ENCODE results near the gene NAT14.
"Not testable (repeated sequence)": the region's sequence is repeated elsewhere in the genome, so short reads cannot be mapped to it uniquely, and the experiment has no call there.

NAT14 gene, protein sequence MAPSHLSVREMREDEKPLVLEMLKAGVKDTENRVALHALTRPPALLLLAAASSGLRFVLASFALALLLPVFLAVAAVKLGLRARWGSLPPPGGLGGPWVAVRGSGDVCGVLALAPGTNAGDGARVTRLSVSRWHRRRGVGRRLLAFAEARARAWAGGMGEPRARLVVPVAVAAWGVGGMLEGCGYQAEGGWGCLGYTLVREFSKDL

DNA sequence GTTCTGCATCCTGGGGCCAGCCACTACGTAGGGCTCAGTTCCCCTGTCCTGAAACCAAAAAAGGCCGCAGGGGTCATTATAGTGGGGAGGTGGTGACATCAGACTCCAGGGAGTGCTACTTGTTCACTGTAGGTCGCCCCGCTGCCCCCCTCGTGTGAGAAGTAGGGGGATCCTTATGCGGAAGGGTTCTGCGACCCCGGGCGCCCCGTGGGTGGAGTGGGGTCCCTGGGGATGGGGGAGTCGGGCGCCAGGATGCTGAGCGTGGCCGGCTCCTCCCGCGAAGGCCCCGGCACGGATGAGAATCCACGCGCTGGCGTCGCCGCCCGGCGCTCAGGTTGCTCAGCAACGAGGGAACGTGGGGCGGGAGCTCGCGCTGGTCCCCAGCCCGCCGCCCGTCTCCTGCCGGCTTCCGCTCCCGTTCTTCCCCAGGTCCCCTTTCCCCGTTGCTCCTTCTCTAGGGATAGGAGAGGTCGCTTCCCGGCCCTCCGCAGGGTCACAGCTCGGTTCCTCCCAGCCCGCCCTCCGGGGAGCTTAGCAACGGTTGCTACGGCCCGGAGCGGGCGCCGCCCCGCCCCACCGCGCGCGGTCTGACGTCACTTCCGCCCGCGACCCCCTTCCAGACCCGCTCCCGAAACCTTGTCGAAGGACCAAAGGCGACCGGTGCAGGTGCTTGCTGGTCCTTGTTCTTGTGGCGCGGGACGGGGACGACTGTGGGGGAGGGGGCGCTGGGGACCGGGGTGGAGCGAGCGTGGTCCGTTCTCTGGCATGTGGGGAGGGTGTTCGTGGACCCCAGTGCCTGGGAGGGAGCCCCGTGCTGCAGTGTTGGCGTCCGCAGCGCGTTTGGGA is at the start of gene NAT14:
Gene NAT14 (plus strand): TSS at position 596 of the 846 bp plus-strand sequence. CDS start 521 bp downstream, outside the sequence.
- DNase-seq (ENCODE audit: low read depth in 3 of 3): peak in 2 of 3 experiments; percentile 46 to 65

DNA sequence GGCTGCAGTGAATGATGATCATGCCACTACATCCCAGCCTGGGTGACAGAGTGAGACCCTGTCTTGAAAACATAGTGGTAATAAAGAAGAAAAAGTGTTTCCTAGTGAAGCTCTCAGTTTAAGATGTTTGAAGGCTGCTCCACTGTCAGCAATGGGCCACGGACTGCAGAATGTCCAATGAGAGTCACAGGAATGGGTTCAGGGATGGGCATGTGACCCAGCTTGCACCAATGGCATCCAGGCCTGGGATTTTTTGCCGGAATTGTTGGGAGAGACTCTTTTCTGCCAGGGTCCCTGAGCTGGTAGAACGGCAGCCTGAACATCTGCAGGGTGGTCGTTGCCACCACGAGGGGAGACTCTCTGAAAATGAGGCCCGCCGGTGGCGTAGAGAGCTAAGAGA is 48.1 kb upstream of the NAT14 start:
- DNase-seq (ENCODE audit: low read depth in 3 of 3): no peak

- no peak for DNase-seq (ENCODE audit: low read depth in 3 of 3)
These were observed 47.6 kb upstream of the NAT14 start for GRCh38 chr19:55437410-55437809.

GRCh38 chr19:55439052-55439451 is 45.9 kb upstream of the NAT14 start:
- no peak for DNase-seq (ENCODE audit: low read depth in 3 of 3)

- no peak for DNase-seq (ENCODE audit: low read depth in 3 of 3)
These were observed 44.4 kb upstream of the NAT14 start for GRCh38 chr19:55440411-55441105.

DNA sequence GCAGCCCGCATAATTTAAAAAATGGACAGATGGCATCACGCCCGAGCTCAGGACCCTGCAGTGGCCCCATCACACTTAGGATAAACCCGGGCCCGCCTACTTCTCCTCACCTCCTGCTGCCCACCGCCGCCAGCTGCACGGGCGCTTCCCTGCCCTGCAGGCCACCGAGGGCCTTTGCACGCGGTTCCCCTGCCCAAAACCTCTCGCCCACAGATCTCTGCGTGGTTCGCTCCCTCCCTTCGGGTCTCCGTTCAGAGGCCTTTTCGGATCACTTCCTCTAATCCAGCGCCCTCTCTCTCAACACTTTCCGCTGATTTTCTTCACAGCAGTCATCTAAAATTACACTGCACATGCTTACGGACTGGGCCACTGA is 43.7 kb upstream of the NAT14 start:
- no peak for DNase-seq (ENCODE audit: low read depth in 3 of 3)

GRCh38 chr19:55441692-55442321 is 43.2 kb upstream of the NAT14 start:
- no peak for DNase-seq (ENCODE audit: low read depth in 3 of 3)

GRCh38 chr19:55442372-55442961 is 42.5 kb upstream of the NAT14 start:
- no peak for DNase-seq (ENCODE audit: low read depth in 3 of 3)

- DNase-seq (ENCODE audit: low read depth in 3 of 3): no peak
These were observed 41.8 kb upstream of the NAT14 start, which contains the start of gene SHISA7 for GRCh38 chr19:55443045-55443823. TSS of gene SHISA7 (minus strand) at chr19:55443300. CDS start at chr19:55442863, 437 bp downstream.

DNA sequence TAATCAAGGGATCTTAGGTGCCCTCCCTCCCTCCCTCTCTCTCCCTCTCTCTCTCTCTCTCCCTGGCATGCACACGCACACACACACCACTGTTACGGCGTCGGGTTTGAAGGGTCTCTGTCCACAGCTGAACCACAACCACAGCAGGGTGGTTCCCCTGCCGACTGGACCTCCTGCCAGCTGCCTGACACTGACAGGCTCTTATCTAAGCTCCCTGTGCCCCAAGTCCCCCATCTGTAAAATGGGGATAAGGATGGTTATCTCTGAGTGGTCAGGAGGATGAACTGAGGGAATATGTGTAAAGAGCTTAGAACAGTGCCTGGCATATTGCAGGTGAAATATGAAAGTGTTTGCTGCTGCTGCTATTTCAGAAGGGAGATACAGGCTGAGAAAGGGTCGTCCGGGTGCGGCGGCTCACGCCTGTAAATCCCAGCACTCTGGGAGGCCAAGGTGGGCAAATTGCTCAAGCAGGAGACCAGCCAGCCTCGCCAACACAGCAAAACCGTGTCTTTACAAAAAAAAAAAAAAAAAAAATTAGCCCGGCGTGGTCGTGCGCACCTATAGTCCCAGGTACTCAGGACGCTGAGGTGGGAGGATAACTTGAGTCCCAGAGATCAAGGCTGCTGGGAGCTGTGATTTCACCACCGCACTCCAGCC is 41.0 kb upstream of the NAT14 start:
- DNase-seq (ENCODE audit: low read depth in 3 of 3): no peak

GRCh38 chr19:55444646-55445045 is 40.3 kb upstream of the NAT14 start:
- no peak for DNase-seq (ENCODE audit: low read depth in 3 of 3)

DNA sequence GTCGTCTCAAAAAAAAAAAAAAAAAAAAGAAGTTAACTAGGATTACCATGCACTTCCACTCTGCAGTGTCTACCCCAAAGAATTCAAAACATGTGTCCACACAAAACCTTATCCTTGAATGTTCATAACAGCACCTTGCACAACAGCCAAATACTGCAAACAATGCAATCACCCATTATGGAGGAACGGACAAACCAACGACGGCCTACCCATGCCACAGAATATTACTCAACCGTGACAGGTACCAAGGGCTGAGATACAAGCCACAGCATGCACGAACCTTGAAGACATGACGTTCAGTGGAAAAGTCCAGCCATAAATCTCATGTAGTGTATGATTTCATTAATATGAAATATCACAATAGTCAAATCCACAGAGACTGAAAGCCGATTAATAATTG is 38.9 kb upstream of the NAT14 start:
- no peak for DNase-seq (ENCODE audit: low read depth in 3 of 3)

GRCh38 chr19:55447421-55448174 is 37.4 kb upstream of the NAT14 start:
- DNase-seq (ENCODE audit: low read depth in 3 of 3): no peak

- not testable (repeated sequence) for DNase-seq (ENCODE audit: low read depth in 3 of 3)
These were observed 36.9 kb upstream of the NAT14 start for GRCh38 chr19:55448175-55448490.

DNA sequence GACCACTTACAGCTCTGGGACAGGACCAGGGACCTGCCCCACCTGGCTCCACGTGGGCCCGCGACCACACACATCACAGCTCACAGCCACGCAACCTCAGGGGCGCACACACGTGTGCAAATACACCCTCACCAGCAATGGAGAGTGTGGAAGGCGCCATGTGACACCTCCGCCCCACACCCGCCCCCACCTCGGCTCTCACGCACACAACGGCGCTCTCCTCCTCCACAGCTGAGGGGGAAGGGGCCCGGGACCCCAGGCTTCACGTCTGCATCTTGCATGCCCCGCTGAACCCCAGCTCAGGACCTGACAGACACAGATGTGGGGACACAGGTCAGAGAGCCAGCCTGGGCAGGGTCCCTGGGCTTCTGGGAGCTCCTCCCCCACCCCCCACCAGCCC is 35.5 kb upstream of the NAT14 start:
- DNase-seq (ENCODE audit: low read depth in 3 of 3): no peak

- DNase-seq (ENCODE audit: low read depth in 3 of 3): no peak
These were observed 33.6 kb upstream of the NAT14 start for GRCh38 chr19:55451163-55451964.

GRCh38 chr19:55451965-55452748 is 32.8 kb upstream of the NAT14 start:
- no peak for DNase-seq (ENCODE audit: low read depth in 3 of 3)

- peak in 1 of 3 experiments; percentile 38 for DNase-seq (ENCODE audit: low read depth in 3 of 3)
These were observed 32.1 kb upstream of the NAT14 start for GRCh38 chr19:55452749-55453346.

All from stimulated activated CD4-positive, alpha-beta T cell treated with anti-CD3 and anti-CD28 coated beads, TNF-alpha, amount 100 ng/mL, for 24 hours (primary cell).